Measurements from ENCODE around the gene TMEM239.

GRCh38 chr20:2768632-2769015, 47.5 kb upstream of the TMEM239 start:
- no peak for TF ChIP-seq CTCF (IDR thresholded peaks at IDR 0.05)
- no peak for TF ChIP-seq POLR2AphosphoS5 (IDR thresholded peaks at IDR 0.05)
- TF ChIP-seq POLR2A (IDR thresholded peaks at IDR 0.05; ENCODE audit: low read depth), result no peak

Measured in esophagus muscularis mucosa (tissue), 3 donors.